G401.6 (cell line): ENCODE results near the gene EXOC1L.
A peak's percentile ranks its signal among the peaks of the same experiment; 100 is the strongest.

Experiments used
- FAIRE-seq: peaks from 2 replicates; lab custom pipeline; 2012; peaks lifted over from hg19 to GRCh38; lab: Jason Lieb, UNC

The EXOC1L gene

GRCh38 chr4:55884093-55884850, 64.7 kb downstream of the EXOC1L start:
- peak; percentile 41 for FAIRE-seq

GRCh38 chr4:55884851-55885219, 65.2 kb downstream of the EXOC1L start:
- no peak for FAIRE-seq
